SK-N-MC (cell line): ENCODE results near the gene CDKL1.
"Not testable (repeated sequence)": the region's sequence is repeated elsewhere in the genome, so short reads cannot be mapped to it uniquely, and the experiment has no call there.

Experiments
- DNase-seq: peaks from one replicate; pipeline ENCODE4 v3.0.0-alpha.2; 2011; ENCODE audit warnings: low read depth, low spot score
- H3K27ac ChIP-seq: fragments of 200-600 bp; sonication (generic); 2 replicates; pipeline ENCODE4 v1.5.1; 2016; ENCODE audit warnings: mixed run types
- H3K36me3 ChIP-seq: fragments of 200-600 bp; sonication (generic); 2 replicates; pipeline ENCODE4 v1.6.1; 2017; ENCODE audit warnings: antibody characterized with exemption, low read length, mixed read lengths; ENCODE audit not compliant: insufficient read depth
- H3K4me3 ChIP-seq: fragments of 200-600 bp; sonication (generic); 2 replicates; pipeline ENCODE4 v1.5.1; 2016
- H3K9ac ChIP-seq: fragments of 200-600 bp; sonication (generic); 2 replicates; pipeline ENCODE4 v1.8.0; 2017; ENCODE audit warnings: mixed run types, mixed read lengths; ENCODE audit not compliant: insufficient read length
- H3K9me3 ChIP-seq: fragments of 200-600 bp; sonication (generic); 2 replicates; pipeline ENCODE4 v1.6.1; 2017; ENCODE audit warnings: low read depth, mild to moderate bottlenecking, antibody characterized with exemption, low read length, moderate library complexity, mixed read lengths
- EZH2 ChIP-seq: fragments of 200-600 bp; sonication (generic); IDR thresholded peaks from one replicate; pipeline ENCODE4 v1.6.1; 2017; ENCODE audit warnings: antibody characterized with exemption
- FOXP2 ChIP-seq: optimal IDR thresholded peaks from 2 replicates; pipeline ENCODE3; 2011; ENCODE audit warnings: mild to moderate bottlenecking, moderate library complexity; ENCODE audit not compliant: insufficient read depth; ENCODE audit errors: extremely low read length, control extremely low read depth
- POLR2AphosphoS5 ChIP-seq: IDR thresholded peaks from 2 replicates; pipeline ENCODE4 v1.6.1; 2012; ENCODE audit warnings: mild to moderate bottlenecking, low read depth, low read length, borderline replicate concordance

Gene CDKL1

DNA sequence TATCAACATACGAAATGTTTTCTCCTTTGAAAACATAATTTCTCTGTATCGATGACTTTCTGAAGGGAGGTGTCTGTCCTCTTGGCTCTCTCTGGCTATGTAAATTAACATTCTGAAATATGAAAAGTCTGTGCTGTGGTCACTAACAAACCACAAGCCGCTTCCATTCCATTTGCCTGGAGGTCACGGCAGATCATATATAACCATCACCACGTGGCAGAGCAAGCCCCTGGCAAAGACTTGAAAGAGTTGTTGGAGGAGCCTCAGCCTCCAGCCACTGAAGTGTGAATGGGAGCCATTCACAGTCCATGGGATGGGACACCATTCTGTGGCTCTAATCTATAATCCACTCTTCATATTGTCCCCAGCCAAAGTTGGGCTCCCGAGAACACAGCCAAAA lies 39.6 kb downstream of the CDKL1 start:
- no peak for TF ChIP-seq FOXP2
- TF ChIP-seq POLR2AphosphoS5: no peak
- no peak for TF ChIP-seq EZH2
- no peak for DNase-seq
- H3K36me3 ChIP-seq: no peaks in the 10 kb centered on the region
- H3K9ac ChIP-seq: no peak overlapping the region
- H3K9me3 ChIP-seq: no peaks in the 10 kb centered on the region
- no peak overlapping the region for H3K4me3 ChIP-seq
- no peak overlapping the region for H3K27ac ChIP-seq

DNA sequence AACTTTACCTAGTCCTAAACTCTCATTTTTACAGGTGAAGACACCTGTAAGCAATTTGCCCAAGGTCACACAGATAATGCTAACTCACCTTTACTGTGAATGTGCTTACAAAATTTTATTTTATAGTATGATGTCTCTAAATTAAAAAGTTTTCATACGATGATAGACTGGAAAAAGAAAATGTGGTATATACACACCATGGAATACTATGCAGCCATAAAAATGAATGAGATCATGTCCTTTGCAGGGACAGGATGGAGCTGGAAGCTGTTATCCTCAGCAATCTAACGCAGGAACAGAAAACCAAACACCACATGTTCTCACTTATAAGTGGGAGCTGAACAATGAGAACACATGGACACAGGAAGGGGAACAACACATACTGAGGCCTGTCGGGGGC lies 40.4 kb downstream of the CDKL1 start:
- H3K4me3 ChIP-seq, DNase-seq, H3K9me3 ChIP-seq, H3K9ac ChIP-seq, H3K36me3 ChIP-seq, H3K27ac ChIP-seq: not testable (repeated sequence)

DNA sequence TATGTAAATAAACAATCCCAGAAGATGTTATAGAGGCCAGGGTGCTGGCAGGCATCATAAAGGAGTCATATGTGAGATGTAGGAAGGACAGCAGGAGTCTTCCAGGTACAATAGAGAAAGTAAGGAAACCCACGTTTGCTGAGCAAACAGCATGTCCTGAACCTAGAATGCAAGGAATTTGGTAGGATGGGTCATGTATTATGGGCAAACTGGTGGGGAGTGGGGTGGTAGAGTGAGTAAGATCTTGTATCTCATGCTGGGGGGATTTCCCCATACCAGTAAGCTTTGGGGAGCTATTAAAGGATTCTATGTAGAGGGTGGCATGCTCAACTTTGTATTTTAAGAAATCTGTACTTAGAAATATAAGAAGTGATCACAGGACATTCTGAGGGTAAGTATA lies 41.0 kb downstream of the CDKL1 start:
- no peak overlapping the region for H3K27ac ChIP-seq
- no peak overlapping the region for H3K9ac ChIP-seq
- DNase-seq: no peak
- H3K36me3 ChIP-seq: no peaks in the 10 kb centered on the region
- TF ChIP-seq FOXP2 (no peak), EZH2 (no peak), POLR2AphosphoS5 (no peak)
- H3K4me3 ChIP-seq: no peak overlapping the region
- no peaks in the 10 kb centered on the region for H3K9me3 ChIP-seq

DNA sequence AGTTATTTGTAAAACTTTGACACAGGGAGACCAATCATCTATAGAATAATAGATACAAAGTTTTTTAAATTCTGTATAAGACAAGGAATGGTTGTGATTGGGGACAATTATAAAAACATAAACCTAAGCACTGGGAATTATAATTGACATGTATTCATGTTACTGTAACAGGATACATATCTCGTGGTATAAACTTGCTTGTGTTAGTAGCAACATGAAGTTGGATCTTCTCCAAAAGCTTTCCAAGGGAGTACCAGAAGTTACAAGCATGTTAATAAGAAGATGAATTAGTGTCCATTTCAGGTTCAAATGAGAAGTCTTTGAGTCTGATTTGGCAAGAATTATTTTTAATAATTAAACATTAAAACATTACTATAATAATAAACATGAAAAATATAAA lies 42.2 kb downstream of the CDKL1 start:
- TF ChIP-seq POLR2AphosphoS5 (no peak), FOXP2 (no peak), EZH2 (no peak)
- no peak for DNase-seq
- H3K9me3 ChIP-seq: no peaks in the 10 kb centered on the region
- H3K9ac ChIP-seq: no peak overlapping the region
- H3K4me3 ChIP-seq: no peak overlapping the region
- no peak overlapping the region for H3K27ac ChIP-seq
- H3K36me3 ChIP-seq: no peaks in the 10 kb centered on the region

DNA sequence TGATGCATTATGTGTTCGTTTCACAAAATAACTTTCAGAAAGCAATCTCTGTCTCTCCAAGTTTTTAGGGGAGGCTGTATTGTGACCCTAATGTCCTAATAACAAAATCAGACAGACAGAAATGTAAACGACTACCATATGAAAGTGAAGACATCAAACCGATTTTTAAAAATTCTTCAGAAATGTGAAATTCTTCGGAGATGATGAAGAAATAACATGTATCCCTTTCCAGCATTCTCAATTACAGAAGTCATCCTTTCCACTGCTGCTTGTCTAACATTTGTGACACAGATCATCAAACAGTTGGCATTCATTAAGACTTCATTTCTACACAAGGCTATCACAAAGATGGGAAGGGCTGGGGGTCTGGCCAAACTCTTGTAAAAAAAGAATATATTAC lies 43.6 kb downstream of the CDKL1 start:
- no peak overlapping the region for H3K4me3 ChIP-seq
- no peak overlapping the region for H3K9ac ChIP-seq
- no peak for TF ChIP-seq FOXP2
- TF ChIP-seq POLR2AphosphoS5: no peak
- no peak for TF ChIP-seq EZH2
- no peaks in the 10 kb centered on the region for H3K9me3 ChIP-seq
- no peak for DNase-seq
- no peak overlapping the region for H3K27ac ChIP-seq
- no peaks in the 10 kb centered on the region for H3K36me3 ChIP-seq

DNA sequence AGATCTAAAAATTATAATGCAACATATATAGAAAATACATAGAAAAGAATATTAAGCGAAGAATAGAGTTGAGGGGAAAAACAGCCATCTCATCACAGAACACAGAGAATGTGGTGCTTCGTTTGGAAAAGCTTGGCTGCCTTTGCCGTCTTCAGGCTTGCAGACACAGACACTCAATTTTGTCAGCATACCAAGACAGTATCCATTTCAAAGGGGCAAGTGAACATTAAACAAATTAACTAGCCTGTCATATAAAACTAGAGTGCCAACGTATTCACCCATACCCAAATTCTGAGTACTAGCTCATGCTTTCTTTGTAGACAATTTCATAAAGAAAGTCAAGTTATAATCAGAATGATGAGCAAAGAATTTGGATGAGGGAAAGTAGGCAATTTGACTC lies 44.1 kb downstream of the CDKL1 start:
- H3K4me3 ChIP-seq: no peak overlapping the region
- TF ChIP-seq EZH2: no peak
- TF ChIP-seq POLR2AphosphoS5: no peak
- TF ChIP-seq FOXP2: no peak

DNA sequence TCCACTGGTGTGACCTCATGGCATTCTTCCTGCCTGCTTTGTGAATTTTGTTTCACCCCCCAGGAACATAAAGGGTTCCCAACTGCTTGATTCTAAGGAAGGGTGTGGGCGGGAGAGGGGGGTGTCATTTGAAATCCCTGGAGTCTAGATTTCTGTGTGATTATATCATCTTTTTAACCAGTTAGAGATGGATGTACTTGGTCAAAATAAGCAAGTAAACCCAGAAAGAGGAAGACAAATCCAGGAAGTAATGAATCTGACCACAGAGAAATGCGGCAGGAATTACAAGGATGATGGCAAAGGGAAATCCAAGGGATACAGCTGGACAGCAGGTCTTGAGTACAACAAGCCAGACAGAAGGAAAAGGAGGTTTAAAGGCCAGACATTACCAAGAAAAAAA lies 45.7 kb downstream of the CDKL1 start:
- H3K4me3 ChIP-seq: no peak overlapping the region
- no peak for TF ChIP-seq FOXP2
- TF ChIP-seq EZH2: no peak
- TF ChIP-seq POLR2AphosphoS5: no peak
- no peaks in the 10 kb centered on the region for H3K36me3 ChIP-seq
- no peak for DNase-seq
- H3K9ac ChIP-seq: no peak overlapping the region
- H3K9me3 ChIP-seq: no peaks in the 10 kb centered on the region
- H3K27ac ChIP-seq: no peak overlapping the region

More for the DNA sequence above, 44.1 kb downstream of the CDKL1 start:
- Histone ChIP-seq H3K9me3 (no peaks in the 10 kb centered on the region), H3K27ac (no peak overlapping the region), H3K9ac (no peak overlapping the region), H3K36me3 (no peaks in the 10 kb centered on the region)
- no peak for DNase-seq

DNA sequence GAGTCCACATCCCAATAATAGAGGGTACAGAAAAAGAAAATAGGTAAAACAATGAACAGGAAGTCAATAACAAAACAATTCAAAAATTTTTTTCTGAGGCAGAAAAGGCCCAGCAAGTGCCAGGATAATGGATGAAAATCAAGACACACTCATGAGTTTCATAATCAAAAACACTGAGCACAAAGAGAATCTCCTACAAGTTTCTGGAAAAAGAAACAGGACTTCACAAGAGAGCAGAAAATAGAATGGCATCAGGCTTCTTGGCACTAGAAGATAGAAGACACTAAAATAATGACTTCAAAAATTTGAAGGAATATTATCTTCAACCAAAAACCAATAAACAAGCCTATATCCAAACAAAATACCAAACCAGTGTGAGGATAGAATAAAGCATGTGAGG lies 47.7 kb downstream of the CDKL1 start:
- TF ChIP-seq FOXP2 (no peak), EZH2 (no peak), POLR2AphosphoS5 (no peak)
- Histone ChIP-seq H3K9me3 (no peaks in the 10 kb centered on the region), H3K4me3 (no peak overlapping the region), H3K36me3 (no peaks in the 10 kb centered on the region), H3K27ac (no peak overlapping the region), H3K9ac (no peak overlapping the region)
- DNase-seq: no peak

DNA sequence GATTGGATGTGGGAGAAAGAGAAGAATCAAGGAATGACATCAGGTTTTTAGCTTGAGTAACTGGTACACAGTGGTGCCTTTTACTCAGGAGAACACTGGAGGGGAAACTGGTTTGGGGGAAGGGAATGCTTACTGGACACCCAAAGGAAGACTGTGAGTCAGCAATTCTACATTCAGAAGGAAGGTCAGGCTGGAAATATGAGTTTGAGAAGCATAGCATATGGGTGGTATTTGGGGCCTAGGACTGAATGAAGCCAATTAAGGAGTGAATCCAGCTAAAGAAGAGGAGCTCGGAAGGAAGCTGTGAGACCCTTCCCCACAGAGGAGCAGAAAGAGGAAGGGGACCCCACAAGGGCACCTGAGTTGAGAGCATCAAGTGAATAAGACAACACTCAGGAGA lies 49.2 kb downstream of the CDKL1 start:
- TF ChIP-seq FOXP2 (no peak), POLR2AphosphoS5 (no peak), EZH2 (no peak)
- Histone ChIP-seq H3K36me3 (no peaks in the 10 kb centered on the region), H3K9me3 (no peaks in the 10 kb centered on the region), H3K27ac (no peak overlapping the region), H3K9ac (no peak overlapping the region), H3K4me3 (no peak overlapping the region)
- DNase-seq: no peak
